Ovary (tissue), 3 donors: Measurements from ENCODE around the gene SH3BGRL3.

ENCODE experiments used
- EP300 ChIP-seq: sonication (generic); formaldehyde crosslinking; IDR thresholded peaks from one replicate; pipeline ENCODE4 v1.6.1; 2017; ENCODE audit warnings: antibody characterized with exemption
- POLR2A ChIP-seq: fragments of 450-650 bp; IDR thresholded peaks from one replicate; pipeline ENCODE4 v1.6.1; 2017; ENCODE audit warnings: antibody characterized with exemption, mild to moderate bottlenecking, moderate library complexity
- TF ChIP-seq, protein P1 (sequence below), 3 donors: fragments of 450-650 bp in 2 of 3; fragments of 200-600 bp in 1 of 3; IDR thresholded peaks; one replicate each; pipeline versions ENCODE4 v1.5.1 to v1.8.0; 2016 to 2022; ENCODE audit warnings: antibody characterized with exemption in 3 of 3, mild to moderate bottlenecking in 1 of 3
- donor health status: DM: no; HTN: no; CAD: no.

DNA sequence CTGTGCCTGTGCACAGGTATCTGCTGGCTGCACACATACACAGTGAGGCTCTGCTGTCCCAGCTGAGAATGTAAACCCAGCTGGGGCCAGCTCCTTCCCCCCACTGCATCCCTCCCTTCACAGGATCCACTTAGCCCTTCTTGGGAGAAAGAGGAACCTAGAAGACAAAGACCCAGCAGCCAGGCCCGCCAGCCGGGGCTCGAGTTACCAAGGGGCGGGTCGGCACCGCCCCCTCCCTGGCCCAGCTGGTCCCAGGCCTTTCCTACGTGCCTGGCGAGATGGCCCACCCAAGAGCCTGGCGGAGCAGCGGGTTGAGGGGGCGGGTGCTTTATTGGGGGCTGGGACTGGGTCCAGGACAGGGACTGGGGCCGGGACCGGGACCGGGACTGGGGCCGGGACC, 2.1 kb downstream of the SH3BGRL3 start:
- TF ChIP-seq, protein P1, sequence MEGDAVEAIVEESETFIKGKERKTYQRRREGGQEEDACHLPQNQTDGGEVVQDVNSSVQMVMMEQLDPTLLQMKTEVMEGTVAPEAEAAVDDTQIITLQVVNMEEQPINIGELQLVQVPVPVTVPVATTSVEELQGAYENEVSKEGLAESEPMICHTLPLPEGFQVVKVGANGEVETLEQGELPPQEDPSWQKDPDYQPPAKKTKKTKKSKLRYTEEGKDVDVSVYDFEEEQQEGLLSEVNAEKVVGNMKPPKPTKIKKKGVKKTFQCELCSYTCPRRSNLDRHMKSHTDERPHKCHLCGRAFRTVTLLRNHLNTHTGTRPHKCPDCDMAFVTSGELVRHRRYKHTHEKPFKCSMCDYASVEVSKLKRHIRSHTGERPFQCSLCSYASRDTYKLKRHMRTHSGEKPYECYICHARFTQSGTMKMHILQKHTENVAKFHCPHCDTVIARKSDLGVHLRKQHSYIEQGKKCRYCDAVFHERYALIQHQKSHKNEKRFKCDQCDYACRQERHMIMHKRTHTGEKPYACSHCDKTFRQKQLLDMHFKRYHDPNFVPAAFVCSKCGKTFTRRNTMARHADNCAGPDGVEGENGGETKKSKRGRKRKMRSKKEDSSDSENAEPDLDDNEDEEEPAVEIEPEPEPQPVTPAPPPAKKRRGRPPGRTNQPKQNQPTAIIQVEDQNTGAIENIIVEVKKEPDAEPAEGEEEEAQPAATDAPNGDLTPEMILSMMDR (IDR thresholded peaks at IDR 0.05): no peak
- TF ChIP-seq POLR2A: no peak
- TF ChIP-seq EP300: no peak
